ENCODE data around the gene MAD1L1. TPM values are rescaled to one million over a fixed set of nuclear protein-coding genes. Genes with fewer than 3 reads are reported as not detected.
"Not testable (repeated sequence)": the region's sequence is repeated elsewhere in the genome, so short reads cannot be mapped to it uniquely, and the experiment has no call there.

MAD1L1 gene
- total RNA-seq = 10 to 100 TPM; 18.9 to 24.9 TPM
- long read RNA-seq, partial matches to known transcripts = 2 of 44 reads
- long read RNA-seq, other reads (novel, unspliced or antisense) = 39 of 44 reads

DNA sequence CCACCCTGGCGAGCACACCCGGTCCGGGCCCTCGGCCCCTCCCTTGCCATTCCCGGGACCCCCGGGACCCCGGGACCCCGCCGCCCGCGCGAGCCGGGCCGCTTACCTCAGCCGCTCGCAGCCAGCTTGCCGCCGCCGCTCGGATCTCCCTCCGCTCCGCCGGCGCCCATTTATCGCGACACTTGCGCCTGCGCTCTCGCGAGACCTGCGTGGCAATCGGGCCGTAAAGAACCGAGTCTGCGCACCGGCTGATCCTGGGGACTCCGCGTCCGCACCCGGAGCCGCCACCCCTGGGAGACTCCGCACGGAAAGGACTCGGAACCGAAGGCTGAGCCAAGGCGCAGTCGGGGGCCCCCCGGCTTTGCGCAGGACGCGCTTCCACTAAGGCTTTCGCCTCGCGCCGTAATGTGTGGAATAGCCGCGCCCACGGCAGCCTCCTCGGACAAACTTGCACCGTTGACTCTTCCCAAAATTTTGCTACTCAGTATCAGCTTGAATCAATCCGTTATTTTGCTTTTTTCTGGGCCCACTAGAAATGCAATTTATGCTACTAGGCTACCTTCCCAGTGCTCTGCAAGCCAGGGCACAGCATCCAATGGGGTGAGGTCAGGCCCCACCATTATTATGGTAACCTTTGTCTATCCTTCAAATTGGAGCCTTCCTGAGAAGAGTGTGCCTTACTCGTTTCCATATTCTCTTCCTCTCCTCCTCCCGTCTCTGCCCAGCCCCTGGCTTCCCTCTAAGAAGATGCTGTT lies at the start of gene MAD1L1:
MAD1L1 (minus strand) TSS at position 180 of the 755 bp plus-strand sequence. CDS start 2,812 bp downstream, outside the sequence.
- peak; percentile 92 to 93 for ATAC-seq
- intact Hi-C loops (cut with DNase I) = no loop called here

DNA sequence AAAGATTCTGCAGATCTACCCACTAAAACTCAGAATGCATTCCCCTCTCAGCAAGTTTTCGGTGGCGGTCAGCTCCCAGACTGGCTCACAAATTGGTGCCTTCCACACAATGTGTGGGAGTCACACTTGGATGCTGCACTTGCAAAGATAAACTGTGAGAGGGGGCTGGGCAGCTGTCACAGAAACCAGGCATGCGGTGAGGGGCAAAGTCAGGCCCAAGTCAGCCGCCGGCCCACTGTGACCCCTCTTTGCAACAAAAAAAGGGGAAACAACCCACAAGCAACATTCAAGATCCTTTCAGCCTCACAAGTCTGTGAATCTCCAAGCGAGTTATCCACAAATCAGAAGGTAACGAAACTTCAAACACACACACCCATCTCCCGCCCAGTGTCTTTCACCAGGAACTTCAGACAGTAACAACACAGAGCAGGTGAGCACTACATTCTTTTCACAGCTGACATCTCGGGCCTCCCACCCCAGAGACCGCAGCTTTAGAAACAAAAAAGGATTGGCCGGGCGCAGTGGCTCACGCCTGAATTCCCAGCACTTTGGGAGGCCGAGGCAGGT lies 49.5 kb upstream of the MAD1L1 start:
- intact Hi-C loops (cut with DNase I) = no loop called here
- no peak for DNase-seq
- ATAC-seq = peak; percentile 34 to 35

More for the DNA sequence above, at the start of gene MAD1L1:
- peak; percentile 93 for DNase-seq

DNA sequence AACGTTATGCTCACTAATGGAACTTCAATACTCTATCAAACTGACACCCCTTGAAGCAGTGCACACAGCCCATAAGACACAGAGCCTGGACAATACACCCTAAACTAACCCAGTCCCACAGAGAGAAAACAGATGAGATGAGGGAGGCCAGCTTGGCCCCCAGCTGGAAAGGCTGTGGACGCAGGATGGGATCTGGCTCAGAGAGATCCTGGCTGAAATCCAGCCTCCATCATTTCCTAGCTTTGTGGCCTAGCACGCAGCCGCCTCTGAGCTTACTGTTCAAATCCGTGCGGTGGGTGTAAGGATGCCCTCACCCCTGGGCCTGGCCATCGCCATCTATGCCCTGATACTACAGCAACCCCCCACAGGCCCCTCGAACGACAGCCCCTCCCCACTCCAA lies 48.8 kb upstream of the MAD1L1 start:
- ATAC-seq (peak; percentile 55 to 79), DNase-seq (no peak)
- intact Hi-C loops (cut with DNase I) = no loop called here

DNA sequence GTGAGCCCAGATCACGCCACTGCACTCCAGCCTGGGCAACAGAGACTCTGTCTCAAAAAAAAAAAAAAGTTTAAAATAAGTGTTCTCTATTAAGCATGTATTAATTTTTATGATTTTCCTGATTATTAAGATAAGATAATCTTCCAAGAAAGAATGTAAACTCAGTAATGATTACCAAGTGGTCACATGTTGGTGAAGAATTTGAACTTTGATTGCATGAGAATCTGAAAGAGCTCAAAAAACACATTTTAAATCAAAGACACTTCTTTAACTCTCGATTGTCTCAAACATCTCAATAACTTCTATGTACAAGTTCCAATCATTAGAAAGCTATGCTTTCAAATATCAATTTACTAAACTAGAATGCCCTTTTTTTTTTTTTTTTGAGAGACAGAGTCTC lies 47.7 kb upstream of the MAD1L1 start:
- ATAC-seq = no peak
- DNase-seq = no peak
- intact Hi-C loops (cut with DNase I) = no loop called here

DNA sequence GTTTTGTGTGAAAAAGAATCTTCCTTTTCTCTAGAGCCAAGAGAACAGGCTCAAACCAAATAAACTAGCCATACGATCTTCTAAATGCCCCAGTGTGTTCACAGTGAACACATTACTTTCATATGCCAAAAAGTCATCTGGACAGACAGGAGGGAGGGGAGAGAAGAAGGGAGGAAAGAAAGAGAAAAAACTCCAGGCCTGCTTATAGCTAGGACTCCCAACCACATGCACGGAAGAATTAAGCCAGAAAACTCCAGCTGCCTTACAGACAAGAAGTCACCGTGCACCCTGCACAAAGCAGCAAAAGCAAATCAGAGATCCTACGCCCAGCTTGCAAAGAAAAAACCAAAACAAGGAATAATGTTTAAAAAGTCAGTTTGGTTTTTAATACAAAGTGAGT lies 47.2 kb upstream of the MAD1L1 start:
- DNase-seq (no peak), ATAC-seq (no peak)
- intact Hi-C loops (cut with DNase I) = no loop called here

DNA sequence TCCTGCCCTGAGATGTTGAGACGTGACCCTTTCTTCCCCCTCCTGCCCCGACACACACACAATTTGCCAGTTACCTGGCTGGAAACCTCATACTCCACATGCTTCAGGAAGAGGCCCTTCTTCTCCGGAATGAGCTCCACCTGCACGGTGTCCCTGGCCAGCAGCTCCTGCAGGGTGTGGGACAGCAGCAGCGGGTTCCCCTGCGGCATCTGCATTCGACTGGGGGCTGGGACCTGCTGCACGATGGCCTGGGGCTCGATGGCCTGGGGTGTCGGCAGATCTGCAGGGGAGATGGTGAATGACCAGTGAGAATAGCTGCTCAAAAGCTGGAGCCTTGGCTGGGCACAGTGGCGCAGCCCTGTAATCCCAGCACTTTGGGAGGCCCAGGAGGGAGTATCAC lies 45.3 kb upstream of the MAD1L1 start:
- ATAC-seq = no peak
- intact Hi-C loops (cut with DNase I) = no loop called here
- no peak for DNase-seq

DNA sequence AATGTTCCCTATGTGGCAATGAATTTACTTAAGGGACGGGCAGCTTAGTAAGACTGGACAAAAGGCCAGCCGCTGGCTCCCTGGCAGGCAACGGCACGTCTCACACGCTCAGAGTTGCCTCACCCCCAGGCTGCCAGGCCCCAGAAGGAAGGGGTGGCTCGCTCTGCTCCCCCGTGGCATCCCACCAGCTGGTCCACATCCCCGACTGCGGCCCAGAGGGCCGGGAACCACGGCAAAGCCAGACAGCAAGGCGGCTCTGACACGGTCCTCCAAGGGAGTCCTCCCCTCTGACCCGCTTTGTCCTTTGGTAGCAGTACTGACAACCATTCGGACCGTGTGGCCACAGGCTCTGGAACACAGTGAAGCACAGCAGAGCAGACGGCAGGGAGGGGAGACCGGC lies 43.4 kb upstream of the MAD1L1 start:
- intact Hi-C loops (cut with DNase I) = no loop called here
- ATAC-seq (peak in 1 of 2 donors; percentile 83), DNase-seq (no peak)

DNA sequence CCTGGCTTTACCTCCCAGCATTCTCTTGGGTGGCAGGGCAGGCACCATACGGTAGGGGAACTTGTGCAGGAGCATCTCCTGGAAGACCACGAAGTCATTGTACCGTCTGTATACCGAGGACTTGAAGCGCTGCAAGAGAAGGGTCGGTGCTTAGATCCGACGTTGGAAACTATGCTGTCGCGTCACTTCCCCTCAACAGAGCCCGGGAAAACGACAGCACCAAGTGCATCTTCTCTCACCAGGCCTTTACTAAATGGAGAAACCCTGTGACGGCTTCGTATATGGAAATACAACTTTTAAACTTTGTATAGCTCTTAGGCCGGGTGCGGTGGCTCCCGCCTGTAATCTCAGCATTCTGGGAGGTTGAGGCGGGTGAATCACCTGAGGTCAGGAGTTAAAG lies 42.4 kb upstream of the MAD1L1 start:
- DNase-seq = no peak
- intact Hi-C loops (cut with DNase I) = no loop called here

DNA sequence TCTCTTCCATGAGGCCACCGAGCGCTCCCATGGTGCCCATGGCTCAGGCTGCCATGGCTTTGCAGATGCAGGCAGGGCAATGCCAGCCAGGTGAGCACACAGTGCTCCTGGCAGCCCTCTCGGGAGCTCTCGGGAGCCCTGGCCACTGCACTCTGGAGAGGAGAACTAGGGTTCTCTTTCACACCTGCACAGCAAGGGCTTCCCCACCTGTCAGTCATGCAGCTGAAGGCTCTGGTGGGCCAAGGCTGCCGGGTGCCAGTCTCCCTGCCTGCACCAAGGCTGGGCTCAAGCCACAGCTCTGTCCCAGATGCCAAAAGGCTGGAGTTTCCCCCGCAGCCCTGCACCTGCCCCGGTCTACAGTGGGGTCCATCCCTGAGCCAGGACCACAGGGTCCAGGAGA lies 41.9 kb upstream of the MAD1L1 start:
- ATAC-seq (no peak), DNase-seq (no peak)
- intact Hi-C loops (cut with DNase I) = no loop called here

More for the DNA sequence above, 42.4 kb upstream of the MAD1L1 start:
- ATAC-seq = no peak

DNA sequence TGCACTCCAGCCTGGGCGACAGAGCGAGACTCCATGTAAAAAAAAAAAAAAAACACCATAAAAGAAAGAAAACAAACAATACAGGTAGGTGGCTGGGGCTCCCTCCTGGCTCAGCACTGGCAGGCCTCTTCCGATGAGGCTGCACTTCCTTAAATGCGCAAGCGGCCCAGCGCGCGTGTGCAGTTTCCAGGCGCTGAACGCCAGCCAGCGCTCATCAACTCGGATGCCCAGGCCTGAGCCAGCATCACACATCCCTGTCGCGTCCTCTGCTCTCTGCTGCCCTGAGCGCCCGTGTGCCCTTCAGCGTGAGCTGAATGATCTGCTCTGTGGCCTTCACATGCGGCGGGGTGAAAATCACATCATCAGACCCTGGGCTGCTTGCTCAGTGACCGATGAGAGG lies 41.1 kb upstream of the MAD1L1 start:
- DNase-seq = no peak
- ATAC-seq = no peak
- intact Hi-C loops (cut with DNase I) = no loop called here

DNA sequence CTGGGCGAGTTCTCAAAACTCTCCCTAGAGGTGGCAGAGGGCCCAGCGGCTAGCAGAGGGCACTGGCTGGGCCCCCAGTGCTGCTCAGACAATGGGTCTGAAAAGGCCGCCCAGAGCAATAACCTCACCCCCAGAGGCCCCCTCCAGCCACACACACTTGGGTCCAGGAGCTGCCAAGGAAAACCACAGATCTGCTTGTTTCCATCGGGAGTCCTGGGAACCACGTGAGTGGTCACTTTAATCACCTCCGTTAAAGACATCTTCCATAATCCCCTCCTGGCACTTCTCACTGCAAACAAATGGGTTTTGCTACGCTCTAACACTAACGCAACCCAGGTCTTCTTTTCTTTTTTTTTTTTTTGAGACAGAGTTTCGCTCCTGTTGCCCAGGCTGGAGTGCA lies 39.3 kb upstream of the MAD1L1 start:
- intact Hi-C loops (cut with DNase I) = no loop called here
- ATAC-seq (no peak), DNase-seq (no peak)

DNA sequence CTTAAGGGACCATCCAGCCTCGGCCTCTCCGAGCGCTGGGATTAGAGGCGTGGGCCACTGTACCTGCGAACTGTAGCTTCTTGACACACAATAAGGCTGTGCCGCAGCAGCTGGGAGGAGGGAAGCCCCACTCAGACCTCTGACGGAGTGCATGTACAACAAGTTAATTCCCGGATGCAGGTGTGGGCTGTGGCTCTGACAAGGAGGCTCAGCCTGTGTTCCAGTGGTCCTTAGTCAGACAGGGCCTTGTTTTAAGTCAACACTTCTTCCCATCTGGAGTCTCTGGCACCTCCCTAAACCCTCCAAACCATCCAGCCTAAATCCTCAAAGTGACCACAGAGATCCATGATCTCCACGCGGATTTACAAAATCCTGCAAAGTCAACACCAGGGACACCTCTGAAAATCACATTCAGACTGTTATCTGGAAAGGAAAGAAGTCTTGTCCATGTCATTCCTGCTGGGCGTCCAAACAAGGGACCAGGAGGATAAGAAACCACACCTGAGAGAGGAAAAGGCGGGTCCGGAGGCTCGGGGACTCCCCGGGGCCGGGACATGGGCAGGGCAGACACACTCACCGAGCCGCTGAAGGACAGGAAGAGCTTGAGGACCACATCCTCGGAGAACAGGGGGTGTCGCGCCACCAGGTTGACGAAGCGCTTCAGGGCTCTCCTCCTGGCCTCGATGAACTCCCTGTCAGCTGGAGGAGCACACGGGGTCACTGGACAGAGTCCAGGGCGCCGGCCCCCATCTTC lies 38.7 kb upstream of the MAD1L1 start:
- ATAC-seq = no peak
- intact Hi-C loops (cut with DNase I) = no loop called here
- DNase-seq = no peak

DNA sequence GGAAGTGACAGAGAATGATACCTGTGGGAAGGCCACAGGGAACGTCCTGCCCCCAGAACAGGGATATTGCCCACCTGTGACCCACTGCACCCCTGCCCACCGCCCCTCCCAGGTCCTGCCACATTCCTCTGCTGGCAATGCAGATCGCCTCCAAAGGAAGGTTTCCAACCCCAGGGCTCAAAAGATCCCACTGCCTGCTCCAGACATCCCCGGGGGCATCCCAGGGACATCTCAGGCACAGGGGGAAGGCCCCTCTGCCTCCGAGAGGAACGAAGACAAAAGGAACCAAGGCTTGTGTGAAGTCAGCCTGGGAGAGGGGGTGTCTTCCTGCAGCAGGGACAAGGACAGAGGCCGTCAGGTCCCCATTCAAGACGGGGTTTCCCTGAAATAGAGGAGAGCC lies 37.8 kb upstream of the MAD1L1 start:
- no peak for ATAC-seq
- no peak for DNase-seq
- intact Hi-C loops (cut with DNase I) = no loop called here

DNA sequence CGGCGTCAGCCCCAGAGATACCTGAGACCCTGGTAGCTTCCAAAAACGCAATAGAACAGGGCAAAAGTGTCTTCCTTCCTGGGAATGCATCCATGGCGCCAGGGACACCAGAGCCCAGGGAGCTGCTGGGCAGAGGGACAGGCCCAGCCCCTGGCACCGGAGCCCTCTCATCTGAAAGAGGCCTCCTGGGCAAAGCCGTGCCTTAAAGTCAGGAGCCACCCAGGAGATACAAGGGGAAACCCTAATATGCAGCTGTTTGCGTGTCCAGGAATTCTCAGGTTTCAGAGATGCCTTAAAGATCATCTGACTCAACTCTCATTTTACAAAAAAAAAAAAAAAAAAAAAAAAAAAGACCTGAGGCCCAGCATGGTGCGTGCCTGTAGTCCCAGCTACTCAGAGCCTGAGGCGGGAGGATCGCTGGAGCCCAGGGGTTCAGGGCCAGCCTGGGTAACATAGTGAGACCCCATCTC lies 37.3 kb upstream of the MAD1L1 start:
- no peak for ATAC-seq

DNA sequence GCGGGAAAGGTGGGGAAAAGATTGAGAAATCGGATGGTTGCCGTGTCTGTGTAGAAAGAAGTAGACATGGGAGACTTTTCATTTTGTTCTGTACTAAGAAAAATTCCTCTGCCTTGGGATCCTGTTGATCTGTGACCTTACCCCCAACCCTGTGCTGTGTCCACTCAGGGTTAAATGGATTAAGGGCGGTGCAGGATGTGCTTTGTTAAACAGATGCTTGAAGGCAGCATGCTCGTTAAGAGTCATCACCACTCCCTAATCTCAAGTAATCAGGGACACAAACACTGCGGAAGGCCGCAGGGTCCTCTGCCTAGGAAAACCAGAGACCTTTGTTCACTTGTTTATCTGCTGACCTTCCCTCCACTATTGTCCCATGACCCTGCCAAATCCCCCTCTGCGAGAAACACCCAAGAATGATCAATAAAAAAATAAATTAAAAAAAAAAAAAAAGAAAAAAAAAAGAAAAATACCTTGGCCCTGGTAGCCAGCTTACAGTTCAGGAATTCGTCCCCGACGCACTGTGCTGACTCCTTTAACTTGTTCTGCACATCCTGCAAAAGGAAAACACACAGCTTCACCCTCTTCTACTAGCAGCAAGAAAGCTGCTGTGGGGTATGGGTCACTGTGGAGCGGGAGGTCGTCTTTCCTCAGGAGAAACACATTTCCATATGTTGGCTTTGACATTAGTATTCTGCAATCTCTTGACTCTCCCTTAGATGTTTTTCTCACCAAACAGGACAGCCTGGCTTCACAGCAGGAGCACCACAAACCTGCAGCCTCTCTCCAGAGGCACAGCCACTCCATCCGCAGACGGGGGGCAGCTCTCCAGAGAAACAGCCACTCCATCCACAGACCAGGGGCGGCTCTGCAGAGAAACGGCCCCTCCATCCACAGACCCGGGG lies 36.6 kb upstream of the MAD1L1 start:
- intact Hi-C loops (cut with DNase I); DNase-seq; ATAC-seq: not testable (repeated sequence)

More for the DNA sequence above, 37.3 kb upstream of the MAD1L1 start:
- DNase-seq = no peak
- intact Hi-C loops (cut with DNase I) = no loop called here

DNA sequence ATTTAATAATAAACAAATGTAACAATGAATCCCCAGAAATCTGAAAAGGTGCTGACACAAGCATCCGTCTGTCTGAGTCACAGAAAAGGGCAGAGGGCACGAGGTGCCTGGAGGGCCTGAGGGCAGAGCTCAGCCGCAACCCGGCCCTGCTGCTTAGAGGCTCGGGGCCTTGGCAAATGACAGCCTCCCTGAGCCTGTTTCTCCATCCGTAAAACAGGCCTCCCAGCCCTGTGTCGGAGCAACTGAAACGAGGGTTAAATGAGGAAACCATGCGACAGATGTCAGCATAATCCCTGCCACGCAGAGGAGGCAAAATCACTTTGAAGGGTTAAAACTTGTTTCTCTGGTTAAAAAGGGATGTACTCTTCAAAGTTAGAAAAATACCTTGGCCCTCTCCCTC lies 34.2 kb upstream of the MAD1L1 start:
- DNase-seq (no peak), ATAC-seq (no peak)
- intact Hi-C loops (cut with DNase I) = no loop called here

DNA sequence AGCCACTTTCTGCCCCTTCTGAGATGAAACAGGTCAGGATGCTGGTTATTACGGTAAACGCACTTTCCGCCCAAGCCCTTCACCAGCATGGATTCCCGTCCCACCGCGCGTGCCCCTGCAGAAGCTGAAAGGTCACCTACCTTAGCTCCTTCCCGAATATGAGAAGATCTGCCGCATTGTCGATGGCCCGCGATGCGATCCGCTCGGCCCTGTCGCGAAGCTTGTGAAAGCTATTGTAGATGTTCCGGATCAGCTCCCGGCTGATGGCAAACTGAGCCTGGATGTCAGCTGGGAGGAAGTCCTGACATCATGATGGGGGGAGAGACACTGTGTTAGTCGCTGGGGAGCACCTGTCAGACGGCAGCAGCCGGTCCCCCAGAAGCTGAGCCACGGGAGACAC lies 31.4 kb upstream of the MAD1L1 start:
- intact Hi-C loops (cut with DNase I) = no loop called here
- DNase-seq = no peak
- no peak for ATAC-seq

DNA sequence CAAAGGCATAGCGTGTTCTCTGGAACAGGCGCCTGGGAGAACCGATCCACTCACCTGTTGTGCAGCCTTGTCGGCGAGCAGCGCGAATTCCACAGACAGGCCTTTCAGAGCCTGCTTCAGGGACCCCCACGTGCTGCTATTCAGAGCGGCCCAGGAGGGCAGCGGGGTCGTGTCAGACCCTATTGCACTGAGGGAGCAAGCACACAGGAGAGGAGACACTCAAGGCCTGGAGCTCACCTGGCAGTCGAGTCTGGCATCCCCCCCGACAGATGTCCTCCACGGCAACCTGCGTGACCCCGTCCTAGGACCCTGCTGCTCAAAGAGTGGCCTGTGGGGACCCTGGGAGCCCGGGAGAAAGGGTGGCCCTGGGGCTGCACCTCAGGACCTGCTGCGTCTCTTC lies 30.4 kb upstream of the MAD1L1 start:
- intact Hi-C loops (cut with DNase I) = no loop called here
- DNase-seq = no peak

DNA sequence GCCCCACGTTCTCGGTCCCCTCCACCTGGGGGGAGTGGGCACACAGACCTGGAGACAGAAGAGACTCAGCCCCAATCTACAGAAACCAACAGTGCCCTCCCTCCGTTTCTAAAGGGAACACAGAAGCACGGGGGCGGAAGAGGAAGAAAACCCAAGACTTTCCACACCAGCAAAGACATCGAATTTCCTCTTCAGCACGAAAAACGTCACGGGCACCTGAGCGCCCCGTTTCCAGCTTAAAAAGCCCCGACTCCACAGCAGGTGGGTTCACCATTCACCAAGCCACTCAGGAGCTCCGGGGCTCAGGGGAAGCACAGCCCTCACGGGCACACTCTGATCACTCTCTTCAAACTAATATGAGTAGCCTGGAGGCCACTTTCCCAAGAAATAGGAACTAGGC lies 28.9 kb upstream of the MAD1L1 start:
- intact Hi-C loops (cut with DNase I) = no loop called here
- ATAC-seq (no peak), DNase-seq (no peak)

More for the DNA sequence above, 30.4 kb upstream of the MAD1L1 start:
- no peak for ATAC-seq
